ENCODE results near the gene LRRN2.

LRRN2 gene

DNA sequence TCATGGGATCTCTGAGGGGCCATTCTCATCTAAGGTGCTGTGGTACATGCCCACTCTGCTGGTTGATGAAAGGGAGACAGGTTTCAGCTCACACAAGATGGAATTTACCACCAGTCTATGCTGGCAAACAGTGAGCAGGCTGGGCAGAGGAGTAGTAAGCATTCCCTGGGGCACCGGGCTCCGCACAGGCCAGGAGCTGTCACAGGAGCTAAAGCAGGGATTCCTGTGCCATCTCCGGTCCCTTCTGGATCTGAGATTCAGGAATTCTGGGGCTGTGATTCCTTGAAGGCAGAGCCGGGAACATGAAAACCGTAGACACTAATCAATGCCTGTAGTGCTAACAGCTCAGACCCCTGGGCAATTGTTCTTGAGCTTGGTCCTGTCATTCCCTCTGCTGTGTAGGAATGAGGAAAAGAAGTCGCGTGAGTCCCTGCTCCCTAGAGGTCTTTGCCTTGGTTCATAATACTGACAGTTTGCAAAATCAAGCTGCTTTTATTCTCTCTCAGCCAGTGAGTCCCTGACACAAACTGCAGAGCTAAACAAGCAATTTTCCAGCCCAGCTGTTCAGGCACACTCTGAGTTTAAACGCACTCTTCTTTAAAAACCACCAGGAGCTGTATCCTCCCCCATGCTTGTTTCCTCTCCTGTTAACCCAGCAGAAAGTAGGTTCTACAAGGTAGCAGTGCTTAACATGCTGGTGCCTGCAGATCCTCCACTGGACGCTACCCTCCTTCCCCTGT lies 116.8 kb downstream of the LRRN2 start:
- no peak overlapping the region for H3K4me3 ChIP-seq (replicated peaks; ENCODE audit: low read depth, low read length)
- TF ChIP-seq, protein P1, sequence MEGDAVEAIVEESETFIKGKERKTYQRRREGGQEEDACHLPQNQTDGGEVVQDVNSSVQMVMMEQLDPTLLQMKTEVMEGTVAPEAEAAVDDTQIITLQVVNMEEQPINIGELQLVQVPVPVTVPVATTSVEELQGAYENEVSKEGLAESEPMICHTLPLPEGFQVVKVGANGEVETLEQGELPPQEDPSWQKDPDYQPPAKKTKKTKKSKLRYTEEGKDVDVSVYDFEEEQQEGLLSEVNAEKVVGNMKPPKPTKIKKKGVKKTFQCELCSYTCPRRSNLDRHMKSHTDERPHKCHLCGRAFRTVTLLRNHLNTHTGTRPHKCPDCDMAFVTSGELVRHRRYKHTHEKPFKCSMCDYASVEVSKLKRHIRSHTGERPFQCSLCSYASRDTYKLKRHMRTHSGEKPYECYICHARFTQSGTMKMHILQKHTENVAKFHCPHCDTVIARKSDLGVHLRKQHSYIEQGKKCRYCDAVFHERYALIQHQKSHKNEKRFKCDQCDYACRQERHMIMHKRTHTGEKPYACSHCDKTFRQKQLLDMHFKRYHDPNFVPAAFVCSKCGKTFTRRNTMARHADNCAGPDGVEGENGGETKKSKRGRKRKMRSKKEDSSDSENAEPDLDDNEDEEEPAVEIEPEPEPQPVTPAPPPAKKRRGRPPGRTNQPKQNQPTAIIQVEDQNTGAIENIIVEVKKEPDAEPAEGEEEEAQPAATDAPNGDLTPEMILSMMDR (IDR thresholded peaks at IDR 0.05; ENCODE audit: low read depth, low read length, missing control alignments), result no peak
- DNase-seq (ENCODE audit: extremely low read depth, low read depth), result no peak
